ENCODE data around the gene FBXW9. TPM values are rescaled to one million over a fixed set of nuclear protein-coding genes. Genes with fewer than 3 reads are reported as not detected.

Gene FBXW9
- total and polyA plus RNA-seq, 2 of the 4 experiments (the other 2 are of a cell fraction) = 9.5 to 14.2 TPM

DNA sequence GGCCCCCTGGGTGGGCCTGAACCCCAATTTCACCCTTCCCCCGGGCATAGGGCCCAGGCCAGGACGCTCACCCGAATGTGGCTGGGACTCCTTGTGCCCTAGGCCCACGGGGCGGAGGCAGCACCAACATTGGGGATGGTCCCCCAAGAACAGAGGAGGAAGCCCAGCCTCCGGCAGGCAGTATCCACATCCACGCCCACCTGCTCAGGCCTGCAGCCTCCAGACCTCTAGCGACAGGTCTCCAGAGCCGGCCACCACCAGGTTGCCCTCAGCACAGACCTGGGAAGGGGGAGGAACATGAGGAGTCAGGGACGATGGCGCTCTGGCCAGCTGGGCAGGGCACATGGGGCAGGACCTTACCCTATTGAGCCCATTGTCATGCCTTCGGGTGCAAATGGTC, 7.4 kb downstream of the FBXW9 start:
- ChIA-PET CTCF (no interaction called here), POLR2A (ENCODE audit: unreplicated experiment) (no interaction called here)
- DNase-seq = no peak
- Histone ChIP-seq H3K79me1 (ENCODE audit: low read depth in 1 of 2, low read length in 2 of 2) (peaks cover 0 to 7% of the 10 kb centered on the region in 2 experiments; a peak in 1 of 4 replicates), H2AK5ac (ENCODE audit: low read depth, low read length) (no peak overlapping the region), H4K5ac (ENCODE audit: low read depth, low read length) (no peak overlapping the region), H2BK20ac (ENCODE audit: low read depth, low read length) (no peak overlapping the region), H3K56ac (ENCODE audit: extremely low read depth, insufficient read depth, low read length) (no peak overlapping the region), H4K91ac (ENCODE audit: insufficient read depth, low read depth, low read length) (no peak overlapping the region), H2AFZ (replicated peaks; ENCODE audit: low read length, poor library complexity) (no peak overlapping the region), H3K9me1 (ENCODE audit: insufficient read depth, low read length) (no peaks in the 10 kb centered on the region), H3K14ac (replicated peaks; ENCODE audit: low read depth, low read length) (no peak overlapping the region), H3K18ac (ENCODE audit: low read depth, low read length) (no peak overlapping the region), H3K9me3 (ENCODE audit: control insufficient read depth, insufficient read depth, low read length) (no peaks in the 10 kb centered on the region), H3K23ac (ENCODE audit: low read depth, low read length) (no peak overlapping the region), H2BK120ac (ENCODE audit: low read depth, low read length) (no peak overlapping the region), H4K8ac (ENCODE audit: low read depth in 2 of 2, low read length in 2 of 2) (no peak overlapping the region), H3K4me3 (ENCODE audit: insufficient read depth, low read depth, low read length) (no peak overlapping the region), H3K27ac (ENCODE audit: insufficient read depth, low read length) (no peak overlapping the region), H3K4me1 (ENCODE audit: control insufficient read depth, insufficient read depth, low read length) (no peaks in the 10 kb centered on the region), H3K9ac (ENCODE audit: low read depth, low read length) (no peak overlapping the region), H3K27me3 (ENCODE audit: control insufficient read depth, insufficient read depth, low read length) (no peaks in the 10 kb centered on the region), H2BK15ac (ENCODE audit: low read depth, low read length) (no peak overlapping the region), H3K36me3 (ENCODE audit: control insufficient read depth, insufficient read depth, low read length) (0 out of 2 replicates have a peak, but pooled peaks cover 2% of the 10 kb centered on the region), H2BK5ac (ENCODE audit: low read depth, low read length, poor library complexity, severe bottlenecking) (no peak overlapping the region), H3K4me2 (ENCODE audit: low read depth, low read length) (no peak overlapping the region), H4K20me1 (ENCODE audit: insufficient read depth, low read length) (no peaks in the 10 kb centered on the region), H3K4ac (ENCODE audit: low read depth, low read length) (no peak overlapping the region), H2AK9ac (replicated peaks; ENCODE audit: low read depth, low read length, poor library complexity) (no peak overlapping the region)
- 95% methylated on average over 3 of the region's 12 CpGs; no CpG with 5 or more reads in 1 of the 2 experiments for WGBS, 2 experiments (ENCODE audit: extremely low coverage in 2 of 2, insufficient read length in 1 of 2)
- in situ Hi-C loops (cut with MboI; ENCODE audit: low sequenced_read_pairs) = no loop called here
- ATAC-seq (ENCODE audit: low read depth) = no peak
- BruUV-seq (replicated peaks) = no TSS peak
- dilution Hi-C loops (cut with HindIII; ENCODE audit: low sequenced_read_pairs, unreplicated experiment) = no loop called here
- TF ChIP-seq BHLHE40 (IDR thresholded peaks at IDR 0.05; ENCODE audit: low read depth, low read length) = no peak
- TF ChIP-seq CEBPB (IDR thresholded peaks at IDR 0.05; ENCODE audit: low read depth, low read length) = no peak
- no peak for TF ChIP-seq RFX5 (IDR thresholded peaks at IDR 0.05; ENCODE audit: low read depth, low read length)
- TF ChIP-seq NFE2L2 (IDR thresholded peaks at IDR 0.05; ENCODE audit: low read depth, low read length) = no peak
- no peak for TF ChIP-seq USF2 (IDR thresholded peaks at IDR 0.05; ENCODE audit: low read depth, low read length)
- TF ChIP-seq CHD1 (IDR thresholded peaks at IDR 0.05; ENCODE audit: low read depth, low read length) = no peak
- no peak for TF ChIP-seq RCOR1 (IDR thresholded peaks at IDR 0.05; ENCODE audit: insufficient replicate concordance, low read length)
- TF ChIP-seq MAZ (IDR thresholded peaks at IDR 0.05; ENCODE audit: borderline replicate concordance, low read depth, low read length) = no peak
- TF ChIP-seq MXI1 (IDR thresholded peaks at IDR 0.05; ENCODE audit: borderline replicate concordance, low read depth, low read length) = no peak
- TF ChIP-seq CTCF (conservative IDR thresholded peaks at IDR 0.05; ENCODE audit: low read depth, low read length) = no peak
- intact Hi-C loops (cut with micrococcal nuclease) = no loop called here

Data from IMR-90 (cell line).